Measurements from ENCODE around the gene PEX3. TPM values are rescaled to one million over a fixed set of nuclear protein-coding genes. Genes with fewer than 3 reads are reported as not detected.

The PEX3 gene
- total RNA-seq, 1 donor from 2014 or later: 17.4 TPM

GRCh38 chr6:143510991-143511891, 60.6 kb downstream of the PEX3 start, which contains the start of gene FUCA2:
Gene FUCA2 (minus strand): TSS chr6:143511720. CDS start chr6:143511634, 86 bp downstream.
- peak in 1 of 2 donors; percentile 92 for DNase-seq (ENCODE audit: extremely low spot score in 2 of 2)
- no peaks in the 10 kb centered on the region for H3K36me3 ChIP-seq
- intact Hi-C loops (cut with DNase I): no loop called here
- peaks cover 25% of the 10 kb centered on the region for H3K4me1 ChIP-seq
- H3K27ac ChIP-seq: peak within 1 kb of the TSS; percentile 85
- H3K4me3 ChIP-seq: peak within 1 kb of the TSS; percentile 86 to 88
- no peaks in the 10 kb centered on the region for H3K27me3 ChIP-seq
- H3K9me3 ChIP-seq: no peaks in the 10 kb centered on the region
- TF ChIP-seq CTCF (IDR thresholded peaks at IDR 0.05) (peak in 1 of 3 experiments; percentile 23), POLR2AphosphoS5 (IDR thresholded peaks at IDR 0.05; ENCODE audit: insufficient read depth in 1 of 2, low read depth in 1 of 2) (peak; percentile 57 to 86), POLR2A (IDR thresholded peaks at IDR 0.05) (peak in 1 of 2 donors; percentile 30)

GRCh38 chr6:143513410-143513809, 62.8 kb downstream of the PEX3 start:
- Histone ChIP-seq H3K4me1 (peaks cover 25% of the 10 kb centered on the region), H3K4me3 (no peak overlapping the region), H3K36me3 (no peaks in the 10 kb centered on the region), H3K27ac (no peak overlapping the region), H3K27me3 (no peaks in the 10 kb centered on the region), H3K9me3 (no peaks in the 10 kb centered on the region)
- TF ChIP-seq POLR2A (IDR thresholded peaks at IDR 0.05) (no peak), POLR2AphosphoS5 (IDR thresholded peaks at IDR 0.05; ENCODE audit: insufficient read depth in 1 of 2, low read depth in 1 of 2) (no peak)
- no peak for DNase-seq (ENCODE audit: extremely low spot score in 2 of 2)
- intact Hi-C loops (cut with DNase I): no loop called here

GRCh38 chr6:143515061-143515760, 64.6 kb downstream of the PEX3 start:
- no peaks in the 10 kb centered on the region for H3K9me3 ChIP-seq

GRCh38 chr6:143515766-143516355, 65.3 kb downstream of the PEX3 start:
- intact Hi-C loops (cut with DNase I): no loop called here
- H3K27ac ChIP-seq: no peak overlapping the region
- no peaks in the 10 kb centered on the region for H3K36me3 ChIP-seq

More at GRCh38 chr6:143515061-143515760, 64.6 kb downstream of the PEX3 start:
- Histone ChIP-seq H3K4me3 (no peak overlapping the region), H3K4me1 (peaks cover 14% of the 10 kb centered on the region), H3K36me3 (no peaks in the 10 kb centered on the region), H3K27ac (no peak overlapping the region), H3K27me3 (no peaks in the 10 kb centered on the region)
- intact Hi-C loops (cut with DNase I): no loop called here
- no peak for TF ChIP-seq CTCF (IDR thresholded peaks at IDR 0.05)
- TF ChIP-seq POLR2A (IDR thresholded peaks at IDR 0.05): no peak
- TF ChIP-seq POLR2AphosphoS5 (IDR thresholded peaks at IDR 0.05; ENCODE audit: insufficient read depth in 1 of 2, low read depth in 1 of 2): no peak
- no peak for DNase-seq (ENCODE audit: extremely low spot score in 2 of 2)

More at GRCh38 chr6:143515766-143516355, 65.3 kb downstream of the PEX3 start:
- DNase-seq (ENCODE audit: extremely low spot score in 2 of 2): no peak
- Histone ChIP-seq H3K27me3 (no peaks in the 10 kb centered on the region), H3K4me3 (no peak overlapping the region), H3K9me3 (no peaks in the 10 kb centered on the region), H3K4me1 (peaks cover 8% of the 10 kb centered on the region)
- no peak for TF ChIP-seq POLR2A (IDR thresholded peaks at IDR 0.05)
- no peak for TF ChIP-seq POLR2AphosphoS5 (IDR thresholded peaks at IDR 0.05; ENCODE audit: insufficient read depth in 1 of 2, low read depth in 1 of 2)
- no peak for TF ChIP-seq CTCF (IDR thresholded peaks at IDR 0.05)
